ENCODE results near the gene SPAAR. TPM values are rescaled to one million over a fixed set of nuclear protein-coding genes. Genes with fewer than 3 reads are reported as not detected.

The SPAAR gene
- total RNA-seq, 1 experiment from 2014 or later, result not detected

DNA sequence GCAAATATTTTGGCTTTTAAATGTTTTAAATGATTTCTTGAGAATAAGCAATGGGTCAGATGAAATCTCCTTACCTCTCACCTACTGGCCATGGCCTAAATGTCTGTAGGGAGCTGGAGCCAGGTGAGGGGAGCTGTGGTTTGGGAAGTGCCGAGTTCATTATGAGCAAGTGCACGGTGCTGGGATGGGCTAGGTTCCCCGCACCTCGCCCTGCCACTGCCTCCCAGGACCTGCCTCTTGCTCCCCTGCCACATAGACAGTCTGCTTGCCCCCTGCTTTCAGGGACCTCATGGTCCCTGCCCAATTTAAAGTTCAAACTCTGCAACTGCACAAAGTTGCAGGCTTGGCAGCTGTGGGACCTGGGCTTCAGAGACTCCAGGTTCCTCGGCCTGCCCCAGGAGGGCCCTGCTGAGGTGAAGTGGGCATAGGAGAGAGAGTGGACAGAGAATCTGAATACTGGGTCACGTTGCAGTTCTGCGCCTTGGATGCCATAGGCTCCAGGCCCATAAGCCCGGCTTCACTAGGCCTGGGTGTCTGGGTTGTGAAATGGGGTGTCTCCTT is 44.5 kb upstream of the SPAAR start:
- Histone ChIP-seq H3K4me1 (ENCODE audit: control insufficient read depth, insufficient read depth, low read length) (no peaks in the 10 kb centered on the region), H3K9me3 (ENCODE audit: control insufficient read depth, insufficient read depth, low read depth, low read length) (no peaks in the 10 kb centered on the region), H3K27me3 (ENCODE audit: control insufficient read depth, insufficient read depth, low read length) (0 out of 2 replicates have a peak, but pooled peaks cover 2% of the 10 kb centered on the region), H3K4me3 (ENCODE audit: low read depth in 2 of 2, low read length in 2 of 2) (no peak overlapping the region), H3K27ac (ENCODE audit: low read length) (no peak overlapping the region), H3K36me3 (ENCODE audit: control insufficient read depth, insufficient read depth, low read length) (no peaks in the 10 kb centered on the region)
- in situ Hi-C loops (cut with HindIII; ENCODE audit: low pct_unique_long_range_greater_than_20kb, low sequenced_read_pairs) (no loop called here), intact Hi-C loops (cut with micrococcal nuclease; ENCODE audit: unreplicated experiment) (no loop called here)
- DNase-seq (ENCODE audit: low read depth, low spot score), result no peak
- CTCF ChIA-PET, result interaction anchor here (0.6 to 0.9 kb wide), 2 partner anchors 17 to 75 kb away, joined by 3 to 9 read pairs; no protein-coding TSS in a partner anchor
- no TSS peak for BruUV-seq (replicated peaks)
- no peak for ATAC-seq
- POLR2A ChIA-PET, result interaction anchor here (0.6 kb wide), 1 partner anchor 105 kb away, joined by 5 read pairs; no protein-coding TSS in a partner anchor
- TF ChIP-seq, protein P1, sequence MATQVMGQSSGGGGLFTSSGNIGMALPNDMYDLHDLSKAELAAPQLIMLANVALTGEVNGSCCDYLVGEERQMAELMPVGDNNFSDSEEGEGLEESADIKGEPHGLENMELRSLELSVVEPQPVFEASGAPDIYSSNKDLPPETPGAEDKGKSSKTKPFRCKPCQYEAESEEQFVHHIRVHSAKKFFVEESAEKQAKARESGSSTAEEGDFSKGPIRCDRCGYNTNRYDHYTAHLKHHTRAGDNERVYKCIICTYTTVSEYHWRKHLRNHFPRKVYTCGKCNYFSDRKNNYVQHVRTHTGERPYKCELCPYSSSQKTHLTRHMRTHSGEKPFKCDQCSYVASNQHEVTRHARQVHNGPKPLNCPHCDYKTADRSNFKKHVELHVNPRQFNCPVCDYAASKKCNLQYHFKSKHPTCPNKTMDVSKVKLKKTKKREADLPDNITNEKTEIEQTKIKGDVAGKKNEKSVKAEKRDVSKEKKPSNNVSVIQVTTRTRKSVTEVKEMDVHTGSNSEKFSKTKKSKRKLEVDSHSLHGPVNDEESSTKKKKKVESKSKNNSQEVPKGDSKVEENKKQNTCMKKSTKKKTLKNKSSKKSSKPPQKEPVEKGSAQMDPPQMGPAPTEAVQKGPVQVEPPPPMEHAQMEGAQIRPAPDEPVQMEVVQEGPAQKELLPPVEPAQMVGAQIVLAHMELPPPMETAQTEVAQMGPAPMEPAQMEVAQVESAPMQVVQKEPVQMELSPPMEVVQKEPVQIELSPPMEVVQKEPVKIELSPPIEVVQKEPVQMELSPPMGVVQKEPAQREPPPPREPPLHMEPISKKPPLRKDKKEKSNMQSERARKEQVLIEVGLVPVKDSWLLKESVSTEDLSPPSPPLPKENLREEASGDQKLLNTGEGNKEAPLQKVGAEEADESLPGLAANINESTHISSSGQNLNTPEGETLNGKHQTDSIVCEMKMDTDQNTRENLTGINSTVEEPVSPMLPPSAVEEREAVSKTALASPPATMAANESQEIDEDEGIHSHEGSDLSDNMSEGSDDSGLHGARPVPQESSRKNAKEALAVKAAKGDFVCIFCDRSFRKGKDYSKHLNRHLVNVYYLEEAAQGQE (IDR thresholded peaks at IDR 0.05; ENCODE audit: insufficient read depth in 1 of 2, low read depth in 2 of 2, low read length in 1 of 2), result no peak
- TF ChIP-seq SIN3A (IDR thresholded peaks at IDR 0.05; ENCODE audit: borderline replicate concordance, insufficient read depth, low read depth, low read length), result no peak
- TF ChIP-seq POLR2AphosphoS5 (IDR thresholded peaks at IDR 0.05; ENCODE audit: low read depth, low read length), result no peak
- TF ChIP-seq CTCF (IDR thresholded peaks at IDR 0.05), result no peak
- TF ChIP-seq TCF7L2 (IDR thresholded peaks at IDR 0.05; ENCODE audit: low read depth, low read length), result no peak

DNA sequence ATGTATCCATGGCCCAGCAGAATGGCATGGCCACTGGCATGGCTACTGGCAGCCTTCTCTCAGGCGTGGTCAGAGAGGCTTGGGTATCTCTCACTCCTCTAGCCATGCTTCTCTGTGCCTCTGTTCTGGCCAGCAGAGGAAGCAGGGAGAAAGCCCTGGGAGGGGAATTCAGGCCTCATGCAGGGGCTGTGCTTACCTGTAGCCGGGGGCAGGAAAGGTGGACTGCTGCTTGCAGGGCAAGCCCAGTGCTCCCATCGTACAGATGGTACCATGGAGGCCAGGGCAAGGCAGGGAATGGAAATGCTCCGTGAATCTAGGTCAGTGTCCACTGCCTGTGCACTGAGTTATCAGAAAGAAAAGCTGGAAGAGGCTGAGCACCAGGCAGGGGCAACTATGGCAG is 41.8 kb upstream of the SPAAR start:
- intact Hi-C loops (cut with micrococcal nuclease; ENCODE audit: unreplicated experiment) (no loop called here), in situ Hi-C loops (cut with HindIII; ENCODE audit: low pct_unique_long_range_greater_than_20kb, low sequenced_read_pairs) (no loop called here)
- no peak for ATAC-seq
- POLR2A ChIA-PET, result no interaction called here
- H3K27ac ChIP-seq (ENCODE audit: low read length), result no peak overlapping the region
- H3K9me3 ChIP-seq (ENCODE audit: control insufficient read depth, insufficient read depth, low read depth, low read length), result no peaks in the 10 kb centered on the region
- H3K4me3 ChIP-seq (ENCODE audit: low read depth in 2 of 2, low read length in 2 of 2), result no peak overlapping the region
- CTCF ChIA-PET, result no interaction called here
- DNase-seq (ENCODE audit: low read depth, low spot score), result no peak
- H3K4me1 ChIP-seq (ENCODE audit: control insufficient read depth, insufficient read depth, low read length), result no peaks in the 10 kb centered on the region
- no peaks in the 10 kb centered on the region for H3K36me3 ChIP-seq (ENCODE audit: control insufficient read depth, insufficient read depth, low read length)
- H3K27me3 ChIP-seq (ENCODE audit: control insufficient read depth, insufficient read depth, low read length), result no peaks in the 10 kb centered on the region
- TF ChIP-seq SIN3A (IDR thresholded peaks at IDR 0.05; ENCODE audit: borderline replicate concordance, insufficient read depth, low read depth, low read length) (no peak), POLR2AphosphoS5 (IDR thresholded peaks at IDR 0.05; ENCODE audit: low read depth, low read length) (no peak), TCF7L2 (IDR thresholded peaks at IDR 0.05; ENCODE audit: low read depth, low read length) (no peak), CTCF (IDR thresholded peaks at IDR 0.05) (no peak)
- TF ChIP-seq, protein P1 (IDR thresholded peaks at IDR 0.05; ENCODE audit: insufficient read depth in 1 of 2, low read depth in 2 of 2, low read length in 1 of 2), result no peak
- no TSS peak for BruUV-seq (replicated peaks)

Data from Panc1 (cell line).